Ecto neural progenitor cell (in vitro differentiated cells): ENCODE data around the gene CPSF3.

ENCODE experiments used
- DNase-seq: peaks from one replicate; pipeline ENCODE4 v3.0.0-alpha.2; 2018; ENCODE audit warnings: low spot score

CPSF3 gene

DNA sequence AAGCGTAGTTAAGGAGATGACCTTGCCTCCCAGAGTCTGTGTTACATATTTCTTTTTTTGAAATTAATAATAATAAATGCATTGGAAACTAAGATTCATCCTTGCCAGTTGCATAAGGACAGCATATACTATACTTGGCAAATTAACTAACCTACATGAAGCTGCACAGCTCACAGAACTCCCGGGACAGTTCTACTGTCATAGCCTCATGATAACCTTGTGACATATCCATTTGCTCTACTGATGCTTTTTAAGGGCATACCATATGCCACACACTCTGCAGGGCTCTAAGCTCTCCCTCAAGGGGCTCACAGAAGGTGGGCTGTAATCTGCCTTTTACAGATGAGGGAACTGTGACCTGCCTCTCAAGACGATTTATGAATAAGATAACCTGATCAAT is 3.9 kb upstream of the CPSF3 start:
- no peak for DNase-seq

DNA sequence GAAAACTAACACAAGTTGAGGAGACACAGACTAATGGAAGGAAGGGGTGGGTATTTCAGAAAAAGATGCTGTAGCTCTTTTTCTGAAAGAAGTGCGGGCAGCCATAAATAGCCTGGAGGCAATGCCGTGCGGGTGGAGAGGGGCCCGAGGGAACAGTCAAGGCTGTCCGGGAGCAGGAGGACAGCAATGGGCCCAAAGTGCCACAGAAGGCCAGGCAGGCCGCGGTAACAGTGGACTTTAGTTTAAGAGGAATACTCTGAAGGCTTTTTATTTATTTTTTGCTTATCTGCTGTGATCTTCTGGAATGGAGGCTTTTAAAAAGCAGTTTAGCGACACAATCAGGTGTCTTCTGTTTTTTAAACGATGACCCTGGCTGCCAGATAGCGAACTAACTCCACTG is 3.0 kb upstream of the CPSF3 start:
- DNase-seq: no peak

DNA sequence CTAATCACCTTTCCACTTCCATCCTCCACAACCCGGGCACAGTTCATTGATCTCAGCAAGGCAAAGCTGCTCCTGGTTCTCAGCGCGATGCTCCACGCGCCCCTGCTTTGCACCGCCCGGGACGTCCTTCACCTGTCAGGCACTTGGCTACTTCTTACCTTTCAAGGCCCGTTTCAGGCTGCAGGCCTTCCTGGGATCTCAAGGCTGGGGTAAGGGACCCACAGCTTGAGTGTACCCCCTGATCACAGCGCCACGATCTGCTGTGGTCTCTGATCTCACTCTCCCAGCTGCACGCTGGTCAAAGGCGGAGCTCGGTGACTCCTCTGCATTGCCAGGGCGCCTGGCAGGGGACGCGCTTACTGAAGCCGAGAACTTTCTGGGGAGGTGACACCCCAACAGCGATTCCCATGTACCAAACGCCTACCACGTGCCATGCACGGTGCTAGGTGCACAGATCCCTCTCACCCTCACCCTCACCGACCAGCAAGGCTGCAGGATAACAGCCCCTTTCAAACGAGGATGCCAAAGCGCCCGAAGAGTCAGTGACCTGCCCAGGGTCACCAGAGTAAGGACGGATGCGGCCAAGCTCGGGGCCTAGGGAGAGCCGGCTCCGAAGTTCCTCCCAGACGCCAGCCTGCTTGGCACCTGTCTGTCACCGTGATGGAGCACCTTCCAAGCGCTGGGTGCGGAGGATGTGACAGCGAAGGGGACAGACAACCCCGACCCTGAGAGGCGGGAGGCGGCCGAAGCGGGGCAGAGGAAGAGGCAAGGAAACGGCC is 944 bp upstream of the CPSF3 start:
- DNase-seq: peak; percentile 65

DNA sequence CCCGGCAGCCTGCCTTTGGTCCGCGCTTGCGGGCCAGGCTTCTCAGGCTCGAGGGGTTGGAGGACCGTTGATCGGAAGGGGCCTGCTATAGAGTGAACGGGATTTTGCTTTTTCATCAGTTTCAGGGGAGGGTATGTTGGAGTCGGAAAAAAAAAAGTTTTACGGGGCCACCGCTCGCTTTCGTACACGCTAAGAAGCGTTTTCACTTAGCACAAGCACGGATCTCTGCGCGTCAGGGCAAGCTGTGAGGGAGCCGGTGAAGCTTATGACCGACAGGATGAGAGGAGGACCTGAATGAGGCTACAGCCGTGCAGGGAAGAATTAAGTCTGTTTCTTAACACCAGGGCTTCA is 443 bp downstream of the CPSF3 start:
- DNase-seq: no peak

DNA sequence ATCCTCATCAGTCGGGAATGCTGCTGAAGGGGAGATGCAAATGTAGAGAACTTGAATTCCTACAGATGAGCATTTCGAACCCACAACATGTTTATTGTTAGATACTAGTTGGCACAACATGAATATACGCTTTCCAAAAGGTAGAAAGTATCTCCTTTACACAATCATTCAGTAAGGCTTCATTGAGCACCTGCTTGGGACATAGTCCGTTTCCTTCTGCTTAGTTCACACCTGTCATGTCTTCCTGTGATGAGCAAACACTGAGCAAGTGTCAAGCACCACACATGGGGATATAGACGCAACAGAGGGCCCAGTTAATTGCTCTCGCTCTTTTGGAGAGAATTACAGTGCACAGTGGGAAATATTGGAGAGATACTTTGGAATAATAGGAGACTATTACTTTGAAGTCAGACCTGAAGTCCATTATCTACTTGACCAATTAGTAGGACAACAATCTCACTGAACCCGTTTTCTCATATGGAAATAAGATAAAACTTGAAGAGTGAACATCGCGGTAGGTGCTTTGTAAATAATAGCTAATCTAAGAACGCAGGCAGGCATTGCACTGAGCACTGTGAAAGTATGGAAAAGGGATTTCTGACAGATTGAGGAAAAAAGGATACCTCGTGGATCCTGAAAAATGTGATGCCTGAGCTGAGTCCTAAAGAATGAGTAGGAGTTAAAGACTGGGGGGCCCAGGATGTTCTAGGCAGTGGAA is 1.2 kb downstream of the CPSF3 start:
- DNase-seq: no peak

DNA sequence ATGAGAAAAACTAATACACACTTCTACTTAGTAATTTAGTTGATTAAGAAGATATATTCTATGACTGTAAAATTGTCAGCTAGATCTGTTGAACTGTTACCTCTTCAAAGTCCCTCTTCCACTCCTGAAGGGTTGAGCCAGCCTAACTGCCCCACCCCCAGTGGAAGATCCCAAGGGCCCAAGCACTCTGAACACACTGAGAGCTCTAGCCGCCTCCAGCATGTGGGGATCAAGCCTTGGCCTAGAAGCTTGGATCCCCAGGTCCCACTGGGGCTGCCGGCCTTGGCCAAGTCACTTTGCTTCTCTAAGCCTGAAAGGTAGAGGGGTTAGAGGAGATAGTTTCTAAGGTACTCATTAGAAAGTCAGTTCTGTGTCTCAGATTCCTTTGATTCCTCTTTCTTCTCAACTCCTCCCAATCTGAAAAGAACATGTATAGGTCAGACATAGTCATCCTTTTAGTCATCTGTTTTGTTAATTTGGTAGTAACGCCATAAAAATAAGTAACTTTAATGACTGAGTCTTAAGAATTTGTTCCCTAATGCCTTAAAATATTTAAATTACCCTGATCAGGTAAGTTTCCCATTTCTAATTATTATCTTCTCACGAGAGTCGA is 5.6 kb downstream of the CPSF3 start:
- DNase-seq: no peak

DNA sequence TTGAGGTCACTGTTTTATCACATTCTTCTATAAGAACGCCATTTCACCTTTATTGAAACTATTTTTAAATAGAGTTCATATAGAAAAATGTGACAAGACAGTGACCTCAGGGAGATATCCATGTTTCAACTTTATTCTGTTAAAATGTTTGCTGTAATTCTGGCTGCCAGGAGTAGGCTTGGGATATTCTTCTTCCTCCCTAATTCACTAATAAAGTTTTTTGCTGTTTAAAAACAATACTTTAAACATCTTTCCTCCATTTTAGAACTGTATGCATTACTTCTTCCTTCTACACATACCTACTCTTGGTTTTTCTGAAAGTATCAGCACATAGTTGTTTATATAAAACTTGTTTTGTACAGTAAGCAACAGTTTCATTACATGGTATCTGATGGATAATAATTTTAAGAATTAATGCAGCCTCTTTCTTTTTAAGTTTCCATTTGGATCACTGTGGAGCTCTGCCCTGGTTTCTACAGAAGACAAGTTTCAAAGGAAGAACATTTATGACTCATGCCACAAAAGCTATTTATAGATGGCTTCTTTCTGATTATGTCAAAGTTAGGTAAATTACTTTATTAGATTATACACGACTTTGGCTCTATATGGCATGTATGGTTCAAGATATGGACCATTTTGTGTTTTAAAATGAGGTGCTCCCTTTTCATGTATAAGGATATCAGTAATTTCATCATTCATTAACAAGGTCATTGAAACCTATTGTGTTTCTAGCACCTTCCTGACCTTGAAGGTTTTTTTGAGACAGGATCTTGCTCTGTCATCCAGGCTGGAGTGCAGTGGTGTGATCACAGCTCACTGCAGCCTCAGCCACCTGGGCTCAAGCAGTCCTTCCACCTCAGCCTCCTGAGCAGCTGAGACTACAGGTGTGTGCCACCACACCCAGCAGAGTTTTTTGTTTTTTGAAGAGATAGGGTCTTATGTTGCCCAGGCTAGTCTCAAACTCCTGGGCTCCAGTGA is 7.2 kb downstream of the CPSF3 start:
- DNase-seq: no peak

DNA sequence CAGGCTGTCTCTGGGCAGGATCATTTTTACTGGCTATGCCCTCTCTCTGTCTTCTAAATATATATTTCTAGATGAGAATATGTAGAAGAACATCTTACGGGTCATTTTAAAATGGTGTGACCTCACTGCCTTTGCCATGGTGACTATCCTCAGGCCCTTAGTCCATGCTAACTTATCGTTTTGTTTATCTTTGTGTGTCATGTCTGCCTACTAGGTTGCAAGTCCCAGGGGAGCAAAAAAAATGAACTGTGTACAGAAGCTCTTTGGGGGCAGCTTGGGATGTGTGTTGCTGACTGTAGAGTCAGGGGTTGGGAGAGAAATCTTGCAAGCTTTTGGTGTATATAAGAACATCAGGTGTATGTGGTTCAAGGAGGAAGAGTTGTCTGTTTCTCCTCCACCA is 11.0 kb downstream of the CPSF3 start:
- no peak for DNase-seq

DNA sequence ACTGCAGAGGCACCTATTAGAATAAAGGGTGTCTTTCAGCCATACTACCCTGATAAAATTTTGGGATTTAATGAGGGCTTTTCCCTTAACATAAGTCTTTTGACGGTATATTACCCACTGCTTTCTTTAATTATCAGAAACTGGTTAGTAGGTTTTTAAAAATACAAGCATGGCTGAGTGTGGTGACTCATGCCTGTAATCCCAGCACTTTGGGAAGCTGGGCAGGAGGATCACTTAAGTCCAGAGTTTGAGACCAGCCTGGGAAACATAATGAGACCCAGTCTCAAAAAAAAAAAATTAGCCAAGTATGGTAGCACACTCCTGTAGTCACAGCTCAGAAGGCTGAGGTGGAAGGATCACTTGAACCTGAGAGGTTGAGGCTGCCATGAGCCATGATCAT is 16.1 kb downstream of the CPSF3 start:
- no peak for DNase-seq

DNA sequence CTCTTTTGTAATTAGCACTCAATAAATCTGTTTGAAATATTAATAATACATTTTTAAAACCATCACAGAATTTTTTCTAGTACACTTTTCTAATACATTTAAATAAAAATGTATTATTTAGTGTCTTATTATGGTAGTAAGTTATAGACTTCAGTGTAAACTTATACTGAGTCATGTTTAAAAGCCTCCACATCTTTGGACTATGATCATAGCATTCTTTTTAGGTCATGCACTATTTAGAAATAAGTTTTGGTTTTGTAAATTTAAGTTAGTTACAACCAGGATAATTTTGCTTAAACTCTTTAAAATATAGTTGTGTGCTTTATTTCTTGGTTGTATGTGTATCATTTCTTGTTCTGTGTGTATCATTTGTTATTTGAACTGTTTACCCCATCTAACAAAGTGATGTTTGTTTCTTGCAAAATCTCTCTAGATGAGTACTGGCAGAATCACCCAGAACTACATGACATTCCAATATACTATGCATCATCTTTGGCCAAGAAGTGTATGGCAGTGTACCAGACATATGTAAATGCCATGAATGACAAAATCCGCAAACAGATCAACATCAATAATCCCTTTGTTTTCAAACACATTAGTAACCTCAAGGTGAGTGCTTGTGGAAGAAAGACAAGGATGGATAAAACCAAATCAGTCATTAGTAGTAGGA is 16.7 kb downstream of the CPSF3 start:
- DNase-seq: no peak

DNA sequence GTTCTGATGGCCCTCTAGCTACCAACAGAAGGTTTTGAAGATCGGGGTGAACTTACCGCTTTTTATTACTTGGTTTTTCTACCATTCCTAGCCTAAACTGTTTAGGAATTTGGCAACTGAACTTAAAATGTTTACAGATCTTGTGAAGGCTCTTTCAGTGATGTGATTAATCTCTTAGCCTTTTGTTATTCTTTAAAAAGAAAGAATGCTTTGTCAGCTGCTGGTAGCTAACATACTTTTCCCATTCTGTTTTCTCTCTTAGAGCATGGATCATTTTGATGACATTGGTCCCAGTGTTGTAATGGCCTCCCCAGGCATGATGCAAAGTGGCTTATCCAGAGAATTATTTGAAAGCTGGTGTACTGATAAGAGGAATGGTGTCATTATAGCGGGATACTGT is 18.1 kb downstream of the CPSF3 start:
- DNase-seq: no peak

DNA sequence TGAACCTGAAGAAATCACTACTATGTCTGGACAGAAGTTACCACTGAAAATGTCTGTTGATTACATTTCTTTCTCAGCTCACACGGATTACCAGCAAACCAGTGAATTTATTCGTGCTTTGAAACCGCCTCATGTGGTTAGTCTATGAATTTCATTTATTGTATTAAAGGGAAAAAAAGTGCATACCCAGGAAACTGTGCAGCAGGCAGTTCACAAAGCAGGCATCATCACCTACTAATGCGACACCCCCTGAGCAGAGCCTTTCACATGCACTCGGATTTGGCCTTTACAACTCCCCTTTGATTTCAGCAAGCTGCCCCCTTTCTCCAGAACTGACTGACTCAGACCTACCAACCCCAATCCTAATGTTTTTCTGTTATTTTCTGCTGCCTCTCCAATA is 20.1 kb downstream of the CPSF3 start:
- no peak for DNase-seq

DNA sequence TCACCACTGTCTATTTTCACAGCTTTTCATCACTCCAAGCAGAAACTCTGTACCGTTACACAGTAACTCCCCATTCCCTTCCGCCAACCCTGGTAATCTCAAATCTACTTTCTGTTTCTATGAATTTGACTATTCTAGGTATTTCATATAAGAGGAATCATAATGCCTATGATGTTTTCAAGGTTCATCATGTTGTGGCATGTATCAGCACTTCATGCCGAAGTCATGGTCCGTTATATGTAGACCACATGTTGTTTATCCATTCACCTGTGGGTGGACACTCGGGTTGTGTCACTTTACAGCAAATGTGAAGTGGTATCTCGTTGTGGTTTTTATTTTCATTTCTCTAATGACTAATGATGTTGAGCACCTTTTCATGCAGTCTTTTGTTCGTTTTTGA is 21.6 kb downstream of the CPSF3 start:
- DNase-seq: no peak

DNA sequence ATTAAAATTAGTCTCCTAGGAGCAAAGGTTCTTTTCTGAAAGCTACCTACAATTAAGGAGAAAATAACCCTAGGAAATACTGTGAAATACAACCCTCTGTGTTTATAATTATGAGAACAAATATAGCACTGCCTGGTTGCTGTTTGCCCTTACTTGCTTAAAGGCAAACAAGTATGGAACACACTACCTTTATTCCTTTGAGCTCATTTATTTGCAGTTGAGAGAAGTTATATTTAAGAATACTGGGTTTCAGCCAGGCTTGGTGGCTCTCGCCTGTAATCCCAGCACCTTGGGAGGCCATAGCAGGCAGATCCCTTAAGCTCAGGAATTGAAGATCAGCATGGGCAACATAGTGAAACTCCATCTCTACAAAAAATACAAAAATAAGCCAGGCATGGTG is 27.8 kb downstream of the CPSF3 start:
- DNase-seq: no peak

DNA sequence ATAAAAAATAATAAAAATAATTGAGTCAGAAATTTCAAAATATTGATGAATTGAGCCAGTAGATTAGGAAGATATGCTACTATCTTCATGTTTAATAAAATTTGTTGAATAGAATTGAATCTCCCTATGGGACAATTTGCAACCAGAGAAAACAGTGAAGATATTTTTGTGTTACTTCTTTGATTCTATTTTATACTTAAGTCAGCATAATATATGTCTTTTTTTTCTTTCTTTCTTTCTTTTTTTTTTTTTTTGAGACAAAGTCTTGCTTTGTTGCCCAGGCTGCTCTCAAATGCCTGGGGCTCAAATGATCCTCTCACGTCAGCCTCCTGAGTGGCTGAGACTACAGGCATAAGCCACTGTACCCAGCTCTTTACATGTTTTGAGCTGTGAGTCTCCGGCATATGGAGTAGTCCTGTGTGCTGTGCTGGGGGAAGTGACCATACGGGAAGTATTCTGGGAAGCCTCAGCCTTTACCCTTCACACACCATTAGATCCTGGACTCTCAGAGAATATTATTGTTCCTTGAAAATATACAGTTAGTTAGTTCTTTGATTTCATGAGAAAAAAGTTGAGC is 37.1 kb downstream of the CPSF3 start:
- no peak for DNase-seq

DNA sequence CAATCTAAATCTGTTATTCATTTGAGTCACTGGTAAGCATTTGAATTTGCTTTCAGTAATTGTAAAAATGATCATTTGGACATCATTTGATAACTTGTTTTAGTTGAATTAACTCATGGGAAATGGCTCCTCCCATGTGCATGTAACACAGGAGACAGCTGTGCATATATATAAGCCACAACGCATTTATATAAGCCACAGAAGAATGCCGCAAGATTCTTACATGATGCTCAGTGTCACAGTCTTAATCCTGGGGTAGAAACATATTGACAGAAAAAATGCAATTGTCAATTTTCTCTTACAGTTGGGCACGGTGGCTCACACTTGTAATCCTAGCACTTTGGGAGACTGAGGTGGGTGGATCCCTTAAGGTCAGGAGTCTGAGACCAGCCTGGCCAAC is 37.6 kb downstream of the CPSF3 start:
- DNase-seq: no peak

DNA sequence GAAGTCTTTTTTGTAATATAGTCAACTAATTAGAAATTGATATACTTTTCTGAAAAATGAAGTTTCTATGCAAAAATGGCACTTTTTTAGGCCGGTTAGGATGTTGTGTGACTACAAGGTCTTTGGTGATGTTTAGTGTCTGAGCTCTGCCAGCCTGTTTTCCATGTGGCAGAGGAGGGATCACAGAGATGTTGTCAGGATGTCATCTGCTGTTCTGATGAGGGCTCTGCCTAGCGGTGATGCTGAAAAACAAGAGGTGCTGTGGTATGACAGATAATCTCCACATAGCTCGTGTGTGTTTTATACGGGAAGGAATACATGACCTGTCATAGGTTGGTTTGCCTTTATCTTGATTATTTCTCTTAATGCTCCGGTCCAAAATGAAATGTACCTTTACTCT is 38.9 kb downstream of the CPSF3 start:
- DNase-seq: no peak

DNA sequence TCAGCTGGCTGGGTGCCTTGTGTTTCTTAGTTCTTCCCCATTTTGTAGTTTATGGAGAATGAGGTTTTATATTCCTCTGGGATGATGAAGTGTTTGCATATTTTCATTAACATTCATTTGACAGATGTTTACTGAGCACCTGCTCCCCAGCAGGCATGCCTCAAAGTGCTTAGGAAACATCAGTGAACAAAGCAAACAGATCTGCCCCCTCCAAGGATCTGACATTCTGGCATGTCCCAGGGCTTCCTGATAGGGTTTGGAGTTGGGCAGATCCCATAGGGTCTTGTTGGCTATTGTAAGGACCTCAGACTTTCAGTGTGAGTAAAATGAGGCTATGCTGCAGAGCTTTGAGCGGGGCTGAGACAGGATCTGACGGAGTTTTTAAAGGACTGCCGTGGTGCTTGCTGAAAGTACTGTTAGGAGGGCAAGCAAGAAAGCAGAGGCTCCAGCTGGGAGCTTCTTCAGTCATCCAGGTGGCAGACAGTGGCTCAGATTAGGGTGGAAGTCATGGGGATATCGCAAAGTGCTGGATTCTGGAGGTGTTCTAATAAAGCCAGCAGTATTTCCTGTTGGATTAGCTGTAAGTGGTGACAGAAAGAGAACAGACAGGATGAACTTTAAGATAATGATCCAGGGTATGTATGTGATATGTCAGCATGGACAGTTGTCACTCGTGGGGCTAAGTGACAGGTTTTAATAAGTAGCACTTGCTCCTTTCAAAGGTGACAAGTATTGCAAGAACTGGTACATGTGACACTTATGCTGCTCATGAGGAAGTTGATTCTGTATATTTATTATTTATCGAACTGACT is 39.6 kb downstream of the CPSF3 start:
- DNase-seq: no peak

DNA sequence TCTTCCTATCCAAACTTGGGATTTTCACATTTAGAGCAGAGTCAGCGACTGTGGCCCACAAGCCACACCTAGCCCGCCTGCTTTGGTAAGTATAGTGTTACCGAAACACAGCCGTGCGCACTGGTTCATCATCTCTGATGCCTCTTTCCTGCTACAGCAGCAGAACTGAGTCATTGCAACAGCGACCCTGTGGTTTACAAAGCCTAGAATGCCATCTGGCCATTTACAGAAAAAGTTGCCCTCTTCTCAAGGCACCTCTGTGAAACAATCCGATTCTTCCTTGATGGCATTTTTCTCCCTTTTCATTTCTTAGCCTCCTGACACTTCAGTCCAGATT is 40.2 kb downstream of the CPSF3 start:
- no peak for DNase-seq

DNA sequence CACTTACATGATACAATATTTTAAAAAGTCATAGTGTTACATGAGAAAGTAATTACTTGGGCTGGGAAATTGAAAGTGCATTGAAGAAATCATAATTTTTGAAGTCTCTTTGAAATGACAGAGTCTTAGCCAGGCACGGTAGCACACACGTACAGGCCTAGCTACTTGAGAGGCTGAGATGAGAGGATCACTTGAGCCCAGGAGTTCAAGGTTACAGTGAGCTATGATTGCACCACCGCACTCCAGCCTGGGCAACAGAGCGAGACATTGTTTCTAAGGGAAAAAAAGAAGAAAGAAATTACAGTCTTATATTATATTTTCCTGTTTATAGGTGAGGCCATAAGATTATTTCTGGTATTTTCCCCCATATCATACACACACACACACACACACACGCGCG is 41.7 kb downstream of the CPSF3 start:
- no peak for DNase-seq
